H9 (cell line): Measurements from ENCODE around the gene ROBO2. TPM values are rescaled to one million over a fixed set of nuclear protein-coding genes. Genes with fewer than 3 reads are reported as not detected.

ENCODE experiments used
- DNase-seq: peaks from one replicate; pipeline ENCODE4 v3.0.0-alpha.2; 2017
- H2AFZ ChIP-seq: one replicate; pipeline ENCODE4 v1.6.1; 2013; ENCODE audit warnings: mild to moderate bottlenecking, low read length, control low read depth, moderate library complexity
- H2AK5ac ChIP-seq: 2 replicates; pipeline ENCODE4 v1.6.1; 2013; ENCODE audit warnings: low read length, control low read depth, mixed read lengths; ENCODE audit not compliant: insufficient read length
- H2BK120ac ChIP-seq: one replicate; pipeline ENCODE4 v1.6.1; 2013; ENCODE audit warnings: low read depth, mild to moderate bottlenecking, low read length, control low read depth, inconsistent platforms; ENCODE audit not compliant: poor library complexity, severe bottlenecking
- H2BK12ac ChIP-seq: 2 replicates; pipeline ENCODE4 v1.6.1; 2013; ENCODE audit warnings: low read length, control low read depth, mixed read lengths, low read depth; ENCODE audit not compliant: insufficient read length
- H2BK15ac ChIP-seq: 2 replicates; pipeline ENCODE4 v1.6.1; 2013; ENCODE audit warnings: low read depth, low read length, control low read depth
- H2BK20ac ChIP-seq: one replicate; pipeline ENCODE4 v1.6.1; 2013; ENCODE audit warnings: low read depth, mild to moderate bottlenecking, low read length, control low read depth, inconsistent platforms; ENCODE audit not compliant: poor library complexity, severe bottlenecking
- H2BK5ac ChIP-seq: 2 replicates; pipeline ENCODE4 v1.6.1; 2013; ENCODE audit warnings: low read length, control low read depth, mixed read lengths; ENCODE audit not compliant: insufficient read length
- H3K14ac ChIP-seq: 2 replicates; pipeline ENCODE4 v1.6.1; 2013; ENCODE audit warnings: low read length, control low read depth; ENCODE audit not compliant: insufficient read depth
- H3K18ac ChIP-seq: 2 replicates; pipeline ENCODE4 v1.6.1; 2013; ENCODE audit warnings: low read depth, mild to moderate bottlenecking, mixed read lengths, low read length, control low read depth; ENCODE audit not compliant: insufficient read length
- H3K23ac ChIP-seq: 2 replicates; pipeline ENCODE4 v1.6.1; 2013; ENCODE audit warnings: low read length, control low read depth, mixed read lengths, low read depth; ENCODE audit not compliant: insufficient read length
- H3K23me2 ChIP-seq: 2 replicates; pipeline ENCODE4 v1.6.1; 2013; ENCODE audit warnings: low read depth, mild to moderate bottlenecking, mixed read lengths, low read length, control low read depth; ENCODE audit not compliant: insufficient read length, poor library complexity, severe bottlenecking
- H3K27ac ChIP-seq: 2 replicates; pipeline ENCODE4 v1.5.1; 2013; ENCODE audit warnings: low read length, control low read depth, mixed read lengths, low read depth; ENCODE audit not compliant: insufficient read length
- H3K27me3 ChIP-seq: 2 replicates; pipeline ENCODE4 v1.6.1; 2013; ENCODE audit warnings: low read length, control low read depth, inconsistent platforms; ENCODE audit not compliant: insufficient read depth
- H3K4ac ChIP-seq: 2 replicates; pipeline ENCODE4 v1.6.1; 2013; ENCODE audit warnings: low read depth, mild to moderate bottlenecking, control low read depth, inconsistent platforms, low read length, moderate library complexity
- H3K4me1 ChIP-seq: 2 replicates; pipeline ENCODE4 v1.6.1; 2013; ENCODE audit warnings: low read length, control low read depth, inconsistent platforms; ENCODE audit not compliant: insufficient read depth
- H3K4me2 ChIP-seq: 2 replicates; pipeline ENCODE4 v1.6.1; 2013; ENCODE audit warnings: low read length, control low read depth, mixed read lengths; ENCODE audit not compliant: insufficient read length, insufficient read depth
- H3K56ac ChIP-seq: 2 replicates; pipeline ENCODE4 v1.6.1; 2013; ENCODE audit warnings: low read depth, mild to moderate bottlenecking, mixed read lengths, low read length, control low read depth; ENCODE audit not compliant: insufficient read length
- H3K79me1 ChIP-seq: 2 replicates; pipeline ENCODE4 v1.6.1; 2013; ENCODE audit warnings: low read depth, mild to moderate bottlenecking, moderate library complexity, low read length, control low read depth, inconsistent platforms; ENCODE audit not compliant: insufficient read depth, poor library complexity, severe bottlenecking
- H3K79me2 ChIP-seq: 2 replicates; pipeline ENCODE4 v1.6.1; 2013; ENCODE audit warnings: low read length, control low read depth, inconsistent platforms; ENCODE audit not compliant: insufficient read depth
- H3K9ac ChIP-seq: 2 replicates; pipeline ENCODE4 v1.6.1; 2013; ENCODE audit warnings: low read length, control low read depth, mixed read lengths; ENCODE audit not compliant: insufficient read length; ENCODE audit errors: extremely low read depth
- H3K9me3 ChIP-seq: one replicate; pipeline ENCODE4 v1.6.1; 2013; ENCODE audit warnings: low read depth, low read length, inconsistent platforms; ENCODE audit not compliant: control insufficient read depth
- H3T11ph ChIP-seq: one replicate; pipeline ENCODE4 v1.6.1; 2013; ENCODE audit warnings: mild to moderate bottlenecking, low read length, control low read depth, inconsistent platforms
- H4K20me1 ChIP-seq: one replicate; pipeline ENCODE4 v1.6.1; 2013; ENCODE audit not compliant: control insufficient read depth, insufficient read length, insufficient read depth
- H4K5ac ChIP-seq: 2 replicates; pipeline ENCODE4 v1.6.1; 2013; ENCODE audit warnings: low read depth, mild to moderate bottlenecking, mixed read lengths, low read length, control low read depth; ENCODE audit not compliant: insufficient read length
- H4K8ac ChIP-seq: replicated peaks from 2 replicates; pipeline ENCODE4 v1.6.1; 2013; ENCODE audit warnings: low read length, control low read depth, mixed read lengths, low read depth; ENCODE audit not compliant: insufficient read length
- H4K91ac ChIP-seq: 2 replicates; pipeline ENCODE4 v1.6.1; 2013; ENCODE audit warnings: low read depth, mild to moderate bottlenecking, moderate library complexity, mixed read lengths, low read length, control low read depth; ENCODE audit not compliant: insufficient read length
- H3K27ac Mint-ChIP-seq, 3 experiments: 2 replicates in 2 of 3; 3 replicates in 1 of 3; pipeline ENCODE4 v1.8.0; 2020 to 2021; ENCODE audit warnings: mixed read lengths in 3 of 3, mild to moderate bottlenecking in 1 of 3, moderate library complexity in 1 of 3
- H3K27me3 Mint-ChIP-seq: 2 replicates; pipeline ENCODE4 v1.8.0; 2021; ENCODE audit warnings: low read depth, mild to moderate bottlenecking, moderate library complexity, mixed read lengths
- H3K36me3 Mint-ChIP-seq, 3 experiments: 2 replicates in 2 of 3; 3 replicates in 1 of 3; pipeline ENCODE4 v1.8.0; 2020 to 2021; ENCODE audit warnings: low read depth in 3 of 3, mixed read lengths in 3 of 3; ENCODE audit not compliant: insufficient read depth in 1 of 3
- H3K4me1 Mint-ChIP-seq, 2 experiments: 2 replicates each; pipeline ENCODE4 v1.8.0; 2020; ENCODE audit warnings: mixed read lengths in 2 of 2
- H3K4me3 Mint-ChIP-seq, 2 experiments: 2 replicates in 1 of 2; 3 replicates in 1 of 2; pipeline ENCODE4 v1.8.0; 2020 to 2021; ENCODE audit warnings: mild to moderate bottlenecking in 2 of 2, mixed read lengths in 2 of 2, moderate library complexity in 1 of 2
- H3K9me3 Mint-ChIP-seq, 2 experiments: 2 replicates in 1 of 2; 3 replicates in 1 of 2; pipeline ENCODE4 v1.8.0; 2020; ENCODE audit warnings: mild to moderate bottlenecking in 2 of 2, mixed read lengths in 2 of 2, moderate library complexity in 1 of 2
- CTCF ChIP-seq: fragments of 200-600 bp; sonication (generic); conservative IDR thresholded peaks from 3 replicates; pipeline ENCODE4 v1.8.0; 2021; ENCODE audit warnings: antibody characterized with exemption, mild to moderate bottlenecking
- WGBS: extraction: QIAGEN DNeasy Blood & Tissue Kit; methylation state at CpG from one replicate; pipeline ENCODE4 v1.1.7; 2013; ENCODE audit warnings: missing lambda C conversion rate, low lambda C conversion rate, mixed read lengths; ENCODE audit not compliant: insufficient read length; ENCODE audit errors: extremely low coverage; 5-methylcytosine and 5-hydroxymethylcytosine counted together
- total RNA-seq: library from RNA; stranded (reverse); gene quantifications from 2 replicates; pipeline ENCODE4 v1.2.1, GENCODE V29; 2021

ROBO2 gene
- total RNA-seq, 1 experiment from 2014 or later, result 2.3 TPM

- H3K27ac Mint-ChIP-seq, result no peak overlapping the region
- WGBS, result no CpG with 5 or more reads among the region's 8 CpGs
These were observed 241.8 kb downstream of the ROBO2 start for GRCh38 chr3:77281721-77282120.

More at GRCh38 chr3:77281721-77282120, 241.8 kb downstream of the ROBO2 start:
- H3K27me3 Mint-ChIP-seq, result no peaks in the 10 kb centered on the region
- Histone ChIP-seq H3K9ac (no peak overlapping the region), H2AFZ (no peak overlapping the region), H2BK20ac (no peak overlapping the region), H3K23me2 (no peaks in the 10 kb centered on the region), H3K79me2 (no peaks in the 10 kb centered on the region), H3T11ph (no peak overlapping the region), H4K91ac (no peak overlapping the region), H2BK120ac (no peak overlapping the region), H3K56ac (no peak overlapping the region), H2BK15ac (no peak overlapping the region), H3K27me3 (no peaks in the 10 kb centered on the region), H3K18ac (no peak overlapping the region), H3K79me1 (no peaks in the 10 kb centered on the region), H3K23ac (no peak overlapping the region), H3K4me2 (no peak overlapping the region), H3K14ac (no peak overlapping the region), H3K9me3 (no peaks in the 10 kb centered on the region), H4K5ac (no peak overlapping the region), H3K4ac (no peak overlapping the region), H3K27ac (no peak overlapping the region), H4K8ac (no peak overlapping the region), H3K4me1 (peaks cover 4% of the 10 kb centered on the region; the same call in 1 of the 2 replicates), H4K20me1 (no peaks in the 10 kb centered on the region), H2BK12ac (no peak overlapping the region), H2AK5ac (no peak overlapping the region), H2BK5ac (no peak overlapping the region)
- TF ChIP-seq CTCF, result no peak
- peaks cover 16% of the 10 kb centered on the region in 2 experiments for H3K4me1 Mint-ChIP-seq
- H3K9me3 Mint-ChIP-seq, result peaks cover 4 to 7% of the 10 kb centered on the region in 2 experiments; a peak in 3 of 5 replicates
- H3K4me3 Mint-ChIP-seq, result no peak overlapping the region; a peak in 1 of 5 replicates
- H3K36me3 Mint-ChIP-seq, result peaks cover 0 to 5% (median 4%) of the 10 kb centered on the region in 3 experiments; a peak in 3 of 7 replicates
- peak; percentile 63 for DNase-seq
